A673 (cell line): ENCODE data around the gene PRKAG2. TPM values are rescaled to one million over a fixed set of nuclear protein-coding genes. Genes with fewer than 3 reads are reported as not detected.

Experiments used
- BruUV-seq: library from RNA; stranded (reverse); fragments of 400-500 nt; replicated peaks from 2 replicates; lab custom pipeline; 2021; lab: Mats Ljungman, UMichigan
- CTCF ChIA-PET: fragments of 300-600 bp; sonication (Branson Sonifier 250); formaldehyde crosslinking; loops from one replicate; lab custom pipeline; 2022; ENCODE audit warnings: antibody characterized with exemption; lab: Charles Lee
- POLR2A ChIA-PET: fragments of 300-600 bp; sonication (Branson Sonifier 250); formaldehyde crosslinking; loops from one replicate; lab custom pipeline; 2022; ENCODE audit warnings: antibody characterized with exemption; ENCODE audit not compliant: low non-redundant PET; lab: Charles Lee
- DNase-seq: peaks from one replicate; pipeline ENCODE4 v3.0.0-alpha.2; 2015; ENCODE audit warnings: low spot score
- H3K27ac ChIP-seq: fragments of 200-600 bp; sonication (generic); 2 replicates; pipeline ENCODE4 v1.5.1; 2016; ENCODE audit warnings: mixed run types, low read depth, mild to moderate bottlenecking, mixed read lengths, antibody characterized with exemption, low read length; ENCODE audit not compliant: poor library complexity, severe bottlenecking
- H3K27me3 ChIP-seq: fragments of 200-600 bp; sonication (generic); replicated peaks from 2 replicates; pipeline ENCODE4 v1.6.1; 2017; ENCODE audit warnings: mixed run types, low read depth, mild to moderate bottlenecking, mixed read lengths, antibody characterized with exemption, low read length; ENCODE audit not compliant: insufficient read depth, poor library complexity
- H3K36me3 ChIP-seq: fragments of 200-600 bp; sonication (generic); 2 replicates; pipeline ENCODE4 v1.6.1; 2016; ENCODE audit warnings: mixed run types, mild to moderate bottlenecking, mixed read lengths, antibody characterized with exemption, low read length; ENCODE audit not compliant: insufficient read depth, poor library complexity, severe bottlenecking
- H3K4me1 ChIP-seq: fragments of 200-600 bp; sonication (generic); 2 replicates; pipeline ENCODE4 v1.6.1; 2017; ENCODE audit warnings: mixed run types, mild to moderate bottlenecking, mixed read lengths, antibody characterized with exemption, low read length; ENCODE audit not compliant: insufficient read depth, poor library complexity, severe bottlenecking
- H3K4me3 ChIP-seq: fragments of 200-600 bp; sonication (generic); 2 replicates; pipeline ENCODE4 v1.5.1; 2016; ENCODE audit warnings: low read depth, mixed run types, mild to moderate bottlenecking, mixed read lengths, low read length; ENCODE audit not compliant: poor library complexity, severe bottlenecking
- H3K9me3 ChIP-seq: fragments of 200-600 bp; sonication (generic); 2 replicates; pipeline ENCODE4 v1.6.1; 2016; ENCODE audit warnings: mixed run types, low read depth, mild to moderate bottlenecking, mixed read lengths, antibody characterized with exemption, low read length; ENCODE audit not compliant: poor library complexity, severe bottlenecking
- CTCF ChIP-seq: fragments of 300-800, 200-600 bp; sonication (generic); conservative IDR thresholded peaks from 2 replicates; pipeline ENCODE4 v1.5.1; 2017; ENCODE audit warnings: low read depth, mild to moderate bottlenecking, antibody characterized with exemption, low read length, moderate library complexity, mixed read lengths
- EZH2 ChIP-seq: fragments of 200-600 bp; sonication (generic); IDR thresholded peaks from 2 replicates; pipeline ENCODE4 v1.6.1; 2017; ENCODE audit warnings: borderline replicate concordance, low read depth, mild to moderate bottlenecking, mixed read lengths, antibody characterized with exemption, low read length; ENCODE audit not compliant: poor library complexity, severe bottlenecking
- intact Hi-C: fragments of 100-400 bp; cut with micrococcal nuclease; formaldehyde crosslinking; loops from one replicate; pipeline ENCODE4 v1.10.0; 2022; ENCODE audit not compliant: unreplicated experiment
- total RNA-seq: library from RNA; stranded (reverse); gene quantifications from 2 replicates; pipeline ENCODE4 v1.2.3, GENCODE V29; 2021

PRKAG2 gene
- total RNA-seq, 1 experiment from 2014 or later: 11.6 TPM

GRCh38 chr7:151559557-151560183 lies 317.2 kb downstream of the PRKAG2 start:
- intact Hi-C loops: no loop called here
- DNase-seq: no peak
- ChIA-PET CTCF (no interaction called here), POLR2A (no interaction called here)
- no peak for TF ChIP-seq EZH2
- no peak for TF ChIP-seq CTCF
- Histone ChIP-seq H3K4me1 (no peaks in the 10 kb centered on the region), H3K4me3 (no peak overlapping the region), H3K27me3 (no peaks in the 10 kb centered on the region), H3K36me3 (no peaks in the 10 kb centered on the region), H3K9me3 (no peaks in the 10 kb centered on the region), H3K27ac (no peak overlapping the region)
- no TSS peak for BruUV-seq

- no peaks in the 10 kb centered on the region for H3K36me3 ChIP-seq
- H3K4me3 ChIP-seq: no peak overlapping the region
- no peaks in the 10 kb centered on the region for H3K9me3 ChIP-seq
- no peak for DNase-seq
- intact Hi-C loops: no loop called here
- TF ChIP-seq CTCF: no peak
- TF ChIP-seq EZH2: no peak
- no peaks in the 10 kb centered on the region for H3K4me1 ChIP-seq
- H3K27me3 ChIP-seq: no peaks in the 10 kb centered on the region
- no TSS peak for BruUV-seq
- POLR2A ChIA-PET: no interaction called here
- H3K27ac ChIP-seq: no peak overlapping the region
- CTCF ChIA-PET: no interaction called here
These were observed 318.3 kb downstream of the PRKAG2 start for GRCh38 chr7:151558575-151558974.

GRCh38 chr7:151556592-151556991 lies 320.3 kb downstream of the PRKAG2 start:
- intact Hi-C loops: no loop called here
- no peaks in the 10 kb centered on the region for H3K4me1 ChIP-seq
- DNase-seq: no peak
- no peaks in the 10 kb centered on the region for H3K27me3 ChIP-seq
- no TSS peak for BruUV-seq
- no peaks in the 10 kb centered on the region for H3K36me3 ChIP-seq
- TF ChIP-seq EZH2: no peak
- no peak for TF ChIP-seq CTCF
- no peak overlapping the region for H3K27ac ChIP-seq
- H3K4me3 ChIP-seq: no peak overlapping the region
- CTCF ChIA-PET: no interaction called here
- H3K9me3 ChIP-seq: no peaks in the 10 kb centered on the region
- POLR2A ChIA-PET: no interaction called here
